GM12864 (cell line): Measurements from ENCODE around the gene STK32B.

ENCODE experiments used
- DNase-seq: peaks from one replicate; pipeline ENCODE4 v3.0.0-alpha.2; 2011; ENCODE audit warnings: low read depth
- H3K4me3 ChIP-seq: 2 replicates; pipeline ENCODE4 v1.5.1; 2011; ENCODE audit warnings: mild to moderate bottlenecking, low read depth, low read length, control low read depth
- TF ChIP-seq, protein P1 (sequence below): IDR thresholded peaks from 2 replicates; pipeline ENCODE4 v1.5.1; 2011; ENCODE audit warnings: low read depth, mild to moderate bottlenecking, moderate library complexity, low read length, control low read depth, inconsistent platforms; ENCODE audit errors: missing control alignments

STK32B gene

DNA sequence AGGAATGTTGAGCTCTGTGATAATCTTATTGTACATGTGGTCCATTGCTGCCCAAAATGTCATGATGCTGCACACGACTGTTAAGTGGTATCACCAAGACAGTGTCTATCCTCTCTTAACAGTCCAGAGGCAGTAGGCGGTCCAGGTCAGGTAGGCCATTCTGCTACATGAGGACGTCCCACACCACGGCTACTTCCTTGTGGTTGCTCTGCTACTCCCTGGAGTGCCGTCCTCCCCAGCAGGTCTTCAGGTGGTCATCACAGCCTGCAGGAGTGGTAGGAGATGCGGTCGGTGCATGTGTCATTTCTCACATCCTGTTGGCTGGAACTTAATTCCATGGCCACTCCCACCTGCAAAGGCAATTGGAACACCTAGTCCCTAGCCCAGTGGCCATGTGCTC lies 11.5 kb upstream of the STK32B start:
- H3K4me3 ChIP-seq = no peak overlapping the region
- no peak for DNase-seq
- TF ChIP-seq, protein P1, sequence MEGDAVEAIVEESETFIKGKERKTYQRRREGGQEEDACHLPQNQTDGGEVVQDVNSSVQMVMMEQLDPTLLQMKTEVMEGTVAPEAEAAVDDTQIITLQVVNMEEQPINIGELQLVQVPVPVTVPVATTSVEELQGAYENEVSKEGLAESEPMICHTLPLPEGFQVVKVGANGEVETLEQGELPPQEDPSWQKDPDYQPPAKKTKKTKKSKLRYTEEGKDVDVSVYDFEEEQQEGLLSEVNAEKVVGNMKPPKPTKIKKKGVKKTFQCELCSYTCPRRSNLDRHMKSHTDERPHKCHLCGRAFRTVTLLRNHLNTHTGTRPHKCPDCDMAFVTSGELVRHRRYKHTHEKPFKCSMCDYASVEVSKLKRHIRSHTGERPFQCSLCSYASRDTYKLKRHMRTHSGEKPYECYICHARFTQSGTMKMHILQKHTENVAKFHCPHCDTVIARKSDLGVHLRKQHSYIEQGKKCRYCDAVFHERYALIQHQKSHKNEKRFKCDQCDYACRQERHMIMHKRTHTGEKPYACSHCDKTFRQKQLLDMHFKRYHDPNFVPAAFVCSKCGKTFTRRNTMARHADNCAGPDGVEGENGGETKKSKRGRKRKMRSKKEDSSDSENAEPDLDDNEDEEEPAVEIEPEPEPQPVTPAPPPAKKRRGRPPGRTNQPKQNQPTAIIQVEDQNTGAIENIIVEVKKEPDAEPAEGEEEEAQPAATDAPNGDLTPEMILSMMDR = no peak

DNA sequence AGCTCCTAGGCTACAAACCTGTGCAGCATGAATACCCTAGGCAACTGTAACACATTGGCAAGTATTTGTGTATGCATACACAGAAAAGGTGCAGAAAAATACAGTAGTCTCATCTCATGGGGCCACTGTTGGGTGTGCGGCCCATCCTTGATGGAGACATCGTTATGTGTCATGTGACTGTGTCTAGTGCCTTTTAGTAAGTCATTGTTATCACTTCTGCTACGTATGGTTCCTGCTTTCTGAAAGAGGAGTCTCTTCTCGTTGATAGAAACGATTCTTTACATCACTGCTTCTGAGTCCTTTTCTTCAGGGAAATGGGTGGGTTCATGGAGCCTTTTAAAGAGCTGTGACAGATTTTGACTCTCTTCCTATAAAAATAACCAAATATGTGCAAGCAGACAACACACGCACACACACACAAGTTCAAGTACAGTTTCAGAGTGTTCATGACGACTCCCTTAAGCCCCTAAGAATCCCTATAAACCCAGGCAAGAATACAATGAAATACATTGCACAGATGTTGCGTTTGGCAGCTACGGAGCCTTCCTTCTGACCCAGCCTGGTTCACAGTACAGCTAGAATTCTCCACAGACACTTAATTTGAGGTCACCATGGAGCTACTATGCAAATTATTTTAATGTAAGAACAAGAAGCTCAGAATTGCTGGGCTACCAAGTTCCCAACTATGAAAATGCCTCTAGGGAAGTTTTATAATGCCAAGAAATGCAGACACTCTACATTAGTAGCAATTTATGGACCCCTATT lies 10.2 kb upstream of the STK32B start:
- no peak overlapping the region for H3K4me3 ChIP-seq
- no peak for DNase-seq
- TF ChIP-seq, protein P1 = no peak

DNA sequence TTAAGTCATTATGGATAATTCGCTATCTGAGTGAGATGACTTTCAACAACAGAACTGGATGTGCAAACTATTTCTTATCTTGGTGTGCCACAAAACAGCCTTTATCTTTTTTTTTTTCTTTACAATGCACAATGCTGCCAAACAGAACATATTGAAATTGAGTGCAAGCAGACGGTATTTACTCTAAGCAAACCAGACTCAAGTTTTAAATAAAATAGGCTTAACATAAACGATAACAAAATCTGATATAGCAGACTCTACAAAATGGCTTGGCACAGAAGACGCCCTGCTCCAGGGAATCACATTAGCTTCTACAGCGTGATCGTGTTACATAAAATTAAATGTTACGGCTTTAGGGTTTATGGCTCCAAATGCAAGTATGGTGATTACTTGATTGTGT lies 9.6 kb upstream of the STK32B start:
- H3K4me3 ChIP-seq = no peak overlapping the region
- no peak for DNase-seq
- TF ChIP-seq, protein P1 = no peak

DNA sequence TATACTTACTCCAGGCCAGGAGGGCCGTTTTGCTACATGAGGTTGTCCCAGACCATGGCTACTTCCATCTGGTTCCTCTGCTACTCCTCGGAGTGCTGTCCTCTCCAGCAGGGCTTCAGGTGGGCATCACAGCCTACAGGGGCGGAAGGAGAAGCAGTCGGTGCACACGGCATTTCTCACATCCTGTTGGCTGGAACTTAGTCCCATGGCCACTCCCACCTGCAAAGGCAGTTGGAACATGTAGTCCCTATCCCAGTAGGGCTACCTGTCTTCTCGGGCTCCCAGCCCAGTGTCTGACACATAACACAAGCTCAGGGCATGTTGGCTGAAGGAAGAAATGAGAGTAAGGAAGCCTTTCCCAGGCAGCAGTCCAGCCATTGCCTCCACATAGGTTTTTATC lies 7.7 kb upstream of the STK32B start:
- DNase-seq = no peak
- TF ChIP-seq, protein P1 = no peak
- H3K4me3 ChIP-seq = no peak overlapping the region

DNA sequence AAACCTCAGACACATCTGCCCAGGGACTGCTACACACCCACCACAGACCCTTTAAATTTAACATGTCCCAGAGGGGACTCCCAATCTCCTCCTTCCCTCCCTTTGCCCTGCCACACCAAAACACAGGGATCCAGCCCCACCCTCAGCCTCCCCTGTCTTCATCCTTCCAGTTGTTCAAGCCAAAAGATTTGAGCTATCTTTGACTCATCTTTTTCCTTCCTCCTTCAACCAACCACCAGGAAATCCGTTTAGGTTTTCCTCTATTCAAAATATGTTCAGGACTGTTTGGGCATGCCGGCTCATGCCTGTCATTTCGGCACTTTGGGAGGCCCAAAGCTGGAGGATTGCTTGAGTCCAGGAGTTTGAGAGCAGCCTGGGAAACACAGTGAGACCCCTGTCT lies 6.9 kb upstream of the STK32B start:
- TF ChIP-seq, protein P1 = no peak
- H3K4me3 ChIP-seq = no peak overlapping the region
- DNase-seq = no peak

DNA sequence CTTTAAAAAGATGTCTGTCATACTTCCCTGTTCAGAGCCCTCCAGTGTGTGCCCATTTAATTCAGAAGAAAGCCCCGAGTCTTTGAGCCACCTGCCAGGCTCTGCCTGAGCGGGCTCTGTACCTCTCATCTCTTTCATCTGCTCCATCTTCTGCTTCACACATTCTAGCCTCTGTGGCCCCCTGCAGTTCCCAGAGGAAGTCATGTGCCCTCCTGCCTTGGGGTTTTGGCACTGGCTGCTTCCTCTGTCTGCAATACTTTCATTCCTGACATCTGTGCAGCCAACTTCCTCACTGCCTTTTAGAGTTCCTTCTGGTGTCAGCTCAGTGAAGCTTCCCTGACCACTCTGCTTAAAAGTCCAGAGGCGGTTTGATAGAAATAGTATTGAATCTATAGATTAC lies 6.2 kb upstream of the STK32B start:
- TF ChIP-seq, protein P1 = no peak
- DNase-seq = no peak
- H3K4me3 ChIP-seq = no peak overlapping the region

DNA sequence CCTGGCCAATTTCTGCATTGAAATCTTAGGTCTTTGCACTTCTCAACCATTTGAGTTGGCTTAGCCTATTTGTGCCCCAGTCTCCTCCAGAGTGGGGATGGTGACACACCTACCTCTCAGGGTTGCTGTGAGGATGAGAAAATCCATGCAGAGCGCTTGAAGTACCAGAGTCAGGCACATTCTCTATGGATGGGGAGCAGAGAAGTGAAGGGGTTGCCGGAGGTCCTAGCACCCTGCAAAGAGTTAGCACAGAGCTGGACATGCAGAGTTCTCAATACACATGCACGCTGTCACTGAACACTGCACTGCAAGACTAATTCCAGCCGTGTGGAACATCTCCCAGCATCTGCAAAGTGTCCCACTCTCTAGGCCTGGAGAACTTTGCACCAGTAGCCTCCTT lies 2.6 kb upstream of the STK32B start:
- TF ChIP-seq, protein P1 = no peak
- H3K4me3 ChIP-seq = no peak overlapping the region
- DNase-seq = no peak
